Gastrocnemius medialis (tissue), 4 donors: ENCODE results near the gene SLC6A1.

Experiments used
- POLR2A ChIP-seq, 2 donors: fragments of 450-650 bp; IDR thresholded peaks; one replicate each; pipeline ENCODE4 v1.6.1; 2017; ENCODE audit warnings: antibody characterized with exemption in 2 of 2, mild to moderate bottlenecking in 2 of 2, moderate library complexity in 2 of 2
- TF ChIP-seq, protein P1 (sequence below), 5 experiments: fragments of 450-650 bp in 3 of 5; fragments of 200-600 bp in 2 of 5; sonication (generic) in 2 of 5; IDR thresholded peaks in 4 of 5; conservative IDR thresholded peaks in 1 of 5; 1 replicate in 4 of 5; 2 replicates in 1 of 5; pipeline ENCODE4 v1.5.1; 2016 to 2019; ENCODE audit warnings: antibody characterized with exemption in 5 of 5, mild to moderate bottlenecking in 3 of 5, moderate library complexity in 3 of 5

- TF ChIP-seq, protein P1, sequence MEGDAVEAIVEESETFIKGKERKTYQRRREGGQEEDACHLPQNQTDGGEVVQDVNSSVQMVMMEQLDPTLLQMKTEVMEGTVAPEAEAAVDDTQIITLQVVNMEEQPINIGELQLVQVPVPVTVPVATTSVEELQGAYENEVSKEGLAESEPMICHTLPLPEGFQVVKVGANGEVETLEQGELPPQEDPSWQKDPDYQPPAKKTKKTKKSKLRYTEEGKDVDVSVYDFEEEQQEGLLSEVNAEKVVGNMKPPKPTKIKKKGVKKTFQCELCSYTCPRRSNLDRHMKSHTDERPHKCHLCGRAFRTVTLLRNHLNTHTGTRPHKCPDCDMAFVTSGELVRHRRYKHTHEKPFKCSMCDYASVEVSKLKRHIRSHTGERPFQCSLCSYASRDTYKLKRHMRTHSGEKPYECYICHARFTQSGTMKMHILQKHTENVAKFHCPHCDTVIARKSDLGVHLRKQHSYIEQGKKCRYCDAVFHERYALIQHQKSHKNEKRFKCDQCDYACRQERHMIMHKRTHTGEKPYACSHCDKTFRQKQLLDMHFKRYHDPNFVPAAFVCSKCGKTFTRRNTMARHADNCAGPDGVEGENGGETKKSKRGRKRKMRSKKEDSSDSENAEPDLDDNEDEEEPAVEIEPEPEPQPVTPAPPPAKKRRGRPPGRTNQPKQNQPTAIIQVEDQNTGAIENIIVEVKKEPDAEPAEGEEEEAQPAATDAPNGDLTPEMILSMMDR (IDR thresholded peaks at IDR 0.05 in 4 of 5, conservative IDR thresholded peaks at IDR 0.05 in 1 of 5): no peak
- TF ChIP-seq POLR2A (IDR thresholded peaks at IDR 0.05): no peak
Observed at GRCh38 chr3:10999221-11000107, 6.9 kb downstream of the SLC6A1 start.
